Islet precursor cell (in vitro differentiated cells): ENCODE results near the gene SH3TC2.

ENCODE experiments used
- DNase-seq: peaks from one replicate; pipeline ENCODE4 v3.0.0-alpha.2; 2018

Gene SH3TC2

DNA sequence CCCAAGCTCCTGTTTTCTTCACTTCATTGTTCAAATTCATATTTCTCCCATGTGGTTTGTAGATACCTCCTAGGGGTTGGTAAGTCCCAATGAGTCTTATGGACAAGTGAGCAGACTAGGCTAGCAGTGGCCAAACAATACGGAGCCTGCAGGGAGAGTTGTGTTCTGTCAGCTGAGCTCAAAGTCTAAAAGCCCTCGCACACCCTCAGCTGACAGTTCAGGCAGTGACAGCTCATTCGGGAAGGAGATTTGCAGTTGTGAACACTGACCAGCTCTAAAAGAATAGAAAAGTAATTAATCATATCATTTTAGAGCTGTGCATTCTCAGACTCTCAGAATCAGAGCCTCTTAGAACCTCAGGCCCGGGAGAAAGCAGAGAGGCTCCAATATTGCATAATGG is 95.1 kb downstream of the SH3TC2 start:
- DNase-seq = no peak

DNA sequence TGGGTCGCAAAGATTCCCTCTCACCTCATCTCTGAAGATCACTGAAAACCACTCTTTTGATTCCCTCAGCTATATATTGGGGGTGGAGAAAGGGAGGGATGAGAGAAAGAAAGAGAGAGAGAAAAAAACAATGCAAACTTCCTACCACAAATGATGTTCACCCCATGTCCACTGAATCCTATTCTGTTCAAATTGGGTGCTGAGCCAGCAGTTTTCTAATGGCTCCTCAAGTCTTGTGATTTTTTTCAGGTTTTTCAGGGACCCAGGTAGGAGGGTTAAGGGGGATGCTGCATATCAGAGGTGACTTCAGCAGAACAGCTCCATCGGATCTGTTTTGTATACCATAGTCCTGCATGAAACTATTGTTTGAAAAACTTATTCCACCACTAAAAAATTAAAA is 95.9 kb downstream of the SH3TC2 start:
- DNase-seq = no peak

DNA sequence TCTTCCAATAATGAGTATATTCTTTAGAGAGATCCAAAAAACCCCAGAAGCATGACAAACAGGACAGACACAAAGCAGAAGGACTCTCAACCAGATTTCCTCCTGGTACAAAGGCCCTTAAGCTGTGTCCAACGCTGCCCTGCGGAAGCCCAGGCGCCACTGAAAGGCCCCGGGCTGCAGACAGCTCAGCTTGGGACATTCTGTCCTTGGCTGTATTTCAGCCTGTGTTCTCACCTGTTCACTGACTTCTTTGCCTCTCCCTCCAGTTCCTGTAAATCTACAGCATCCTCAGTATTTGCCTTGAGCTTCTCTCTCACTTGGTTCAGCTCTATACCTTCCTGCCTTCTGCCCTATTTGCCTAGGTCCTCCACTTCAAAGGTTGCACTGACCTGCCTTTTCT is 96.5 kb downstream of the SH3TC2 start:
- no peak for DNase-seq

DNA sequence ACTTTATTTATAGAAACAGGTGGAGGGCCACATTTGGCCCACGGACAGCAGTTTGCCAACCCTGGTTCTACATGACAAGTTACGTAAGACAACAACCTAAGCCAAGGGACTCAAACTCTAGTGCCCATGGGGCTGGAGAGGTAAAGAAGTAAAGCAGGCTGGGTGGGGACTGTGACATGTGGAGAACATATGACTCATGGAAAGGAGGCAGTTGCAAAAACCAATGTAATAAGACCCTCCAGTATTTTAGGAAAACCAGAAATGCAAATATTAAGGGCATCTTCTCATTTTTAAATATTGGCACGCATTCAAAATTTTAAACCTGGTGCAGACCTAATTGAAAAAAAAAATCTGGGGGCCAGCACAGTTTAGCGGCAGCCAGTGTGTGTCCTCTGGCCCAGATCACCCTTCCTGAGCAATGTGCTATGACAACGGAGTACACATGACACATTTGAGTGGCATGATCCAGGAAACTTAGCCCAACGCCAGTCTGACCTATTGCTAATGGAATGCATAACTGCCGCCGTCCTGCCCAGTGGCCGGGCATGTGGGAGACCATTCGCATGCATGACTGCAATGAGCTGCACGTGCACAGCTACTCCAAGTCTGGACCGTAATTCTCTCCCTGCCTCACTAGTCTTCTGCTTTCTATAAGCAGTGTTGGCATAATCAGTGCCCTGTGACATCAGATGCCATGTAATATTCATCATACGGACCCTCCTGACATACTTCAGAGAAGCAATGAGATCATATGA is 97.2 kb downstream of the SH3TC2 start:
- peak; percentile 77 for DNase-seq

DNA sequence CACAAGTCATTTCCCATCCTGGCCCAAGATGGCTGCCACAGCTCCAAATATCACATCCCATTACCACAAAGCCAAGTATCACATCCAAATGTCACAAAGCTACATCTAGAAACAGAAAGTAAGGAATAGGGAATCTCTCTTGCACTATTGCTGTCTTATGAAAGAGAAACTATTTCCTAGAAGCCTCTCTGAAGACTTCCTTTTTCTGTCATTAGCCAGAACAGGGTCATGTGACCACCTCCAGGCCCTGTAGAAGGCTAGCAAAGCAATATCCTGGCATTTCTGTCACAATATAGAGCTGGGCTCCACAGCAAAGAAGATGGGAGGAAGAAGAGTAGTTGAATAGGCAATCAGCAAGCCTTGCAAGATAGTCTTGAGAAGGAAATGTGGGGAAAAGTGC is 99.2 kb downstream of the SH3TC2 start:
- DNase-seq = peak; percentile 9

DNA sequence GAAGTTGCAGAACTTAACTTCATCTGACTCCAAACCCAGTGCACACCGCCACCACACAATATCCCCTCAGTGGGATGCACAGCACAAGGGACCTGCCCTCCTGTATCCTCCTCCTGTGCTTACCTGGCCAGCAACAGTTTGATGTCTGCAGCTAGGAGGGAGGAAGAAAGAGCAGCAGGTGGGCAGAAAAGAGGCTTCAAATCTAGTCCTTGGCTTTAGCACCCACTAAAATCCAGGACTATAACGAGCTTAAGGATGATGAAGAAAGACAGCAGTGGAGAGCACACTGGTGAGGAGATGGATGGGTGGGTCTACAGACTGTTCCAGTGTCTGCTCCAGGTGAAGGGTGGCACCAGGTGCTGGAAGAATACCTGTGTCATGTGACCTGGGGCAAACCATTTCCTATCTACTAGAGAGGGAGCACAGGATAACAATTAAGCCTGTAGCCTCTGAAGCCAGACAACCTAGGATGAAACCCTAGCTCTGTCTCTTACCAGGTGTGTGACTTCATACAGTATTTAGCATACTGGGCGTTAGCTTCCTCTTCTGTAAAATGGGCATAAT is 100.0 kb downstream of the SH3TC2 start:
- peak; percentile 37 for DNase-seq

DNA sequence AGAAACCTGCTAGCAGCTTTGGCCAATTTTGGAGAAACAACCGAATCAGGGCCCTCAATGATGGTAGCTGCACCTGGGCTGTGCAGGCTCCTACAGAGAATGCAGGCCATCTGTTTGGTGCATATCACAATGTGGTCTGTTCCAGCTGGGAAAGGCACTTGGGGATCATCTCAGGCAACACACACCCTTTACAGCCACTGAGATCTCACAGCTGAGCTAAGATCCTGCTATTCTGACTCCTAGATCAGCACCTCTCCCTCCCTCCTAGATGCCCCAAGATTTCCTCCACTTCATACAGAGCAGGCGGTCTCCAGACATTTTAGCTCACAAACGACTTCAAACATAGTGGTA is 100.7 kb downstream of the SH3TC2 start:
- DNase-seq = peak; percentile 39

DNA sequence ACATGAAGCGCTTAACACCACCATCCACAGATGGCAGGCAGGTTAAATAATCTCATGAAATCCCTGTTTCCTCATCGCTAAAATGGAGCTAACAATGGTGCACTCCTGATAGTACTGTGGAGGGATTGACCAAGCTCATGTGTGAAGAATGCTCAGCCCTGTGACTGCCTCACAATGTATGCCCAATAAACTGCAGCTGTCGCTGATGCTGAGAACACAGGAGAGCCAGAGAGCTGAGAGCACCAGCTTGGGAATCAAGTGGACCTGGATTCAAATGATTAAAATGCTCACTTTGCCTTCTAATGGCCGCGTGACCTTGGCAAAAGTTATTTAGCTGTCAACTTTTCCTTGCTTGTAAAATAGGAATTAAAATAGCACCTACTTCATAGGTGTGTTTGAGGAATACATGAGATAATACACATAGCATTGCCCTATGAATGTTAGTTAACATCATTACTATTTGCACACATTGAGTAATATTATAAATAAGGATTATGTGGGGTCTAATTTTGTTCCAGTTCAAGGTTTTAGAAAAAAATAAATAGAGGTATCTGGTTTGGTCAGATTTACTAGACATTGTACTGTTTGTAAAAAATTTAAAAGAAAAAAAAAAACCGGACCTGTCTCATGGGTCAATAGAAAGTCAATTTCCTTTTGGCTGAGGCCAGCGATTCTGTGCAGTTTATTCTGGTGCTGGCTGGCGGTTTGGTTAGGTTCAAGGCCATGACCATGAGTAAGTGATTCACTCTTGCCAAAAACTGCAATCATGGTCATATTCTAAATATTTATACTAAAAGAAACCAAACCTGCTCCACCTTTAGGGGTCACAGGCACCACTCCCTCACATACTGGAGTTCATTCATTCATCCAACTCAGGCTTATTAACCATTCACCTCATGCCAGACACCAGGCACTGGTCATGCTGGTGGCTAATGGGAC is 101.3 kb downstream of the SH3TC2 start:
- DNase-seq = peak; percentile 23

DNA sequence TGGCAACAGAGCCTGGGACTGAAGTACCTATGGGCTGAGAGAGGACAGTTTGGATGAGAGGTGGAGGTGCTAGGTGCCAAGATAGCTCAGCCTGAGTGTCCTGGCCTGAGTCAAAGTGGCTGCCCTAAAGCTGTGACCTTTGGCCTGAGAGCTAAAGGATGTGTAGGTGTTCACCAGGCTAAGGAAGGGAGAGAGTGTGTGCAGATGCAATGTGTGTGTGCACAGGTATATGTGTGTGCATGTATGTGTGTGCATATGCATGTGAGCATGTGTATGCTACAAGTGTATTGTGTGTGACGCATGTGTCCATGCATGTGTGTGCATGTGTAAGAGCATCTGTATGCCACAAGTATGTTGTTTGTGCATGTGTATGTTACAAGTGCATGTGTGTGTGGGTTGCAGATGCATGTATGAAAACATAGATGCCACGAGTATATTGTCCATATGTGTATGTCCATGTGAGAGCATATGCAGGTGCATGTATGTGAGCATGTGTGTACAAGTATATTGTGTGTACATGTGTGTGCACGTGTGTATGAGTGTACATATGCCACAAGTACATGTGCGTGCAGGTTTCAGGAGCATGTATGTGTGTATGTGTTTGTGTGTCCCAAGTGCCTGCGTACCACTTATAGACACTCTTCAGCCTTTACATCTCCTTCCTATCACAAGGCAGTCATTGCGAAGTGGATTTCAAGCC is 102.6 kb downstream of the SH3TC2 start:
- no peak for DNase-seq

DNA sequence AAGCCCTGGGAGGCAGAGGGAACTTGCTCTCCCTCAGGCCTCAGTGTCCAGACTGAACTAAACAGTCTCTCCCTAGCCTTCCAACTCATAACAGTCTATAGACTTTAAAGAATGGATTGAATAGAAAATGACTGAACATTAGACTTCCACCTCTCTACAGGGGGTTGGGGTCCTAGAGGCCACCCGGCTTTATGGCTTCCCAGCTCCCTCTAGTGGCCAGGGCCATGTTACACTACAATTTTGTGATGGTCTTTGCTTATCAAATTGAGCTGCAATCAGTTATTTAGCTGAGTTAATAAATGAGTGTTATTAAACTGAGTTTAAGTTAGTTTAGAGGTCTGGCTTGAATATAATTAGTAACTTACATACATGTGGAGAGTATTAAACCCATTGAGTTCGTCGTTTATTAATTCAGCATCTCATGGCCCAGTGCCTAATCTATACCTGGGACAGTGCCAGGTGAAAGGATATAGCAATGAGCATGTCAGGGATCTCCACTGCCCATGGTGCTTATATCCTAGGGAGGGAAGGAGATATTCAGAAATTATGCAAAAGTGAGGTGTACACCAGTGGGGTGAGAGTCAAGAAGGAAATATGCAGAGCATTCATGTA is 105.2 kb downstream of the SH3TC2 start:
- DNase-seq = no peak

DNA sequence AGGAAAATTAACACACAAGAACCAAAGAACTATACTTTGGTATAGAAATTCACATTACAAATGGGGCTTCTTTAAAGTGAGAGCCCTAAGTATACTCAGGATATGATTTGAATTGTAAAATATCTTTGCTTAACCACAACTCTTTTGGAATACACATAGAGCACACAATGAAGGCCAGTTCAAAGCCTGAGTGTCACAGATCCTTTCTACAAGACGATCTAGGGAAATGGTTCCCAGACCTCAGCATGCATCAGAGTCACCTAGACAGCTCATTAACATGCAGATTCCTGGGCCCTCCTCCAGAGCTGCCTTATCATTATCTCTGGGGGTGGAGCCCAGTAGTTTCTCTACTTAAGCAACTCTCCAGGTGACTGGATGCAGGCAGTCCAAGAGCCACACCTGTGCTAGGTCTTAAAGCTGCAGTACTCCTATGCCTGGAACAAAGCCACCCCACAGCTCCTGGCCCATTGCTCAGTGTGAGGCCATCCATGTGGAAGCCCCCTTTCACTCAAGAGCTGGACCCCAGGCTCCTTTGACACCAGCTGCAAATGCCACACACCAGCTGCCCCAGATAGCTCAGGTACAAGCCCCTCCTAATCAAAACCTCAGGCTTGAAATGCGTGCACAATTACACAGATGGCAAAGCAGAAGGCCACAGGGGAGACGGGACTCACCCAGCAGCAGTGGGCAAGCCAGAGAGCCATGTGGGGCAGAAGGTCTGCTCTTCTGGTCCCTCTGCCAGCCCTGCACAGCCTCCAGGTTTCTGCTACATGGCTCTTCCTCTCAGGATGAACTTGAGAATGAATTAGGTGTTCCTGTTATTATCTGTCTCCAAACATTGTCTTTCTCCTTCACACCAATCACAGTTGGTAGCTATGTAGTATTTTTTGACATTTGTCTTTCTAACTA is 106.1 kb downstream of the SH3TC2 start:
- DNase-seq = peak; percentile 71
